HG02588 (cell line): ENCODE measurements around the gene DNAJC22.
"Not testable (repeated sequence)": the region's sequence is repeated elsewhere in the genome, so short reads cannot be mapped to it uniquely, and the experiment has no call there.

Source experiments
- ATAC-seq: cut with Tn5 transposase; IDR thresholded peaks from one replicate; pipeline ENCODE4 v1.9.1; 2021; ENCODE audit warnings: mild to moderate bottlenecking, moderate library complexity; ENCODE audit not compliant: unreplicated experiment

DNAJC22 gene

GRCh38 chr12:49367381-49368239 lies 20.9 kb downstream of the DNAJC22 start, which contains the start of gene SPATS2:
Gene SPATS2, plus strand, starts transcription at chr12:49367462. Its CDS starts 93,551 bp downstream, at chr12:49461013.
- ATAC-seq, result no peak

DNA sequence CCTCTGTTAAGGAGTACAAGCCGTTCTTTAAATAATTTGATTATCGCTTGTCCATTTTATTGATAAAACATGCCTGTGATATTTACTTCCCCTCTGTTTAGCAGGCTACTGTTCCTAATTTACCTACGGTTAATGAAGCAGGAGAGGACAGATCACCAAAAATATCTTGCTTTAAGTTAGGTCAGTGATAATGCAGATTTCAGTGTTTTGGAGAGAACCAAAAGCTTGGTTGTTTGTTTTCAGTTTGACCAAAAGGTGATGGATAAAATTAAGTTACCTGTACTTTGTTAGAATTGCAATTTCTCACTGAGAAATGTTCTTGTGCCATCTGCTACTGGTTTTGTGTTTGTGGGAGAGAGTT lies 21.5 kb downstream of the DNAJC22 start:
- ATAC-seq, result no peak

DNA sequence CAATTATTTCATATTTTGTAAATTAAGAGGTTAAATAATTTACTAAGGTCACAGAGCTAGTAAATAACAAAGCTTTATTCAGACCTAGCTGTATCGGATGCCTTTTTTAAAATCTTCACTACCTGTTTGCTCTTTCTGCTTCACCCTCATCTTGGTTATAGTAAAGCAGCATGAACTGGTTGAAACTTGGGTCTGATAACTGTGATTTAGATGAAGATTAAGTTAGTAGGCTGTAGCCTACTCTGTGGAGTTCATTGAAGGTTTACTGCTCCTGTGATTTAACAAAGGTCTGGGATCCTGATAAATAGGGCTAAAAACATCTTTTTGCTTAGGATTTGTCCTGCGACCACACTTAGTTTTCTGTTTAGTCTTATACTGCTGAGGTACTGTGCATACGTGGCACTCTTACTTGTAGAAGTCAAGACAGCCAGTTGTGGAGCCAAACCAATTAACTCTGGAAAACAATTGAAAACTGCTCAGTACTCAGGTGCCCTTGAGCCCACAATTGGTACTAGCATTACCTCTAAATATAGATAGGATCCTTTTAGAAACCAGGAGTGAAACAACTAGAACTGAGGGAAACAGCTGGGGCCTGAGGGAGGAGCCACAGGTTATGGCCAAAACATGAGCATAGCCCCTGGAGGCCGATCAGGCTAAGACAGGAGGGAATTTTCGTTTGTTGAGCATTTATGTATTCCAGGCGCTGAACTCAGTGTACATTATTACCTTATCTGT lies 22.9 kb downstream of the DNAJC22 start:
- ATAC-seq, result peak; percentile 46

- ATAC-seq, result no peak
Observed at GRCh38 chr12:49370539-49370938, 23.9 kb downstream of the DNAJC22 start.

DNA sequence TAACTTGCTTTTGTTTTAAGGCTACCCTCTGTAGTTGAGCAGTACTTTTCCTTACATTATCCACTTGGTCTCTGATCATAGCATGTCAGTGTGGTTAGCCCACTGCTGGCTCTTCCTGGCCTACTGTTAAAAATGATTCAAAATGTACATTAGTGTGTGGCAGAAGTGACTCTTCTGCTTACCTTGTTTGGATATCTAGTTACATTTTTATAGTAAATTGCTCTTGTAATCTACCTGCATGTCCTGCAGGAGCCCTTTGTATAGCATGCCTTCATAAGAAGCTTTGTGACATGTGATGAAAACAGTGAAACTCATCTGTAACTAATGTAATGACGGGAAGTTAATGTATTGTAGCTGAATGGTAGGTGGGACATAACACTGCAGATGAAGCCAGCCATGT lies 28.7 kb downstream of the DNAJC22 start:
- no peak for ATAC-seq

- no peak for ATAC-seq
Observed at GRCh38 chr12:49377386-49377785, 30.7 kb downstream of the DNAJC22 start.

DNA sequence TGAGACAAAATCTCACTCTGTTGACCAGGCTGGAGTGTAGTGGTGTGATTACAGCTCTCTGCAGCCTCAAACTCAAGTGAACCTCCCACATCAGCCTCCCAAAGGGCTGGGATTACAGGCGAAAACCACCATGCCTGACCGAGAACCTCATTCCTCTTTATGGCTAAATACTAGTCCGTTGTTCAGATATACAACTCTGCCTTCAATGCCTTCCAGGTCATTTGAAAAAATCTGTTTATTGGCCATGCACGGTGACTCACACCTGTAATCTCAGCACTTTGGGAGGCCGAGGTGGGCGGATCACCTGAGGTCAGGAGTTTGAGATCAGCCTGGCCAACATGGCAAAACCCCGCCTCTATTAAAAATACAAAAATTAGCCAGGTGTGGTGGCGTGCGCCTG lies 33.5 kb downstream of the DNAJC22 start:
- not testable (repeated sequence) for ATAC-seq

DNA sequence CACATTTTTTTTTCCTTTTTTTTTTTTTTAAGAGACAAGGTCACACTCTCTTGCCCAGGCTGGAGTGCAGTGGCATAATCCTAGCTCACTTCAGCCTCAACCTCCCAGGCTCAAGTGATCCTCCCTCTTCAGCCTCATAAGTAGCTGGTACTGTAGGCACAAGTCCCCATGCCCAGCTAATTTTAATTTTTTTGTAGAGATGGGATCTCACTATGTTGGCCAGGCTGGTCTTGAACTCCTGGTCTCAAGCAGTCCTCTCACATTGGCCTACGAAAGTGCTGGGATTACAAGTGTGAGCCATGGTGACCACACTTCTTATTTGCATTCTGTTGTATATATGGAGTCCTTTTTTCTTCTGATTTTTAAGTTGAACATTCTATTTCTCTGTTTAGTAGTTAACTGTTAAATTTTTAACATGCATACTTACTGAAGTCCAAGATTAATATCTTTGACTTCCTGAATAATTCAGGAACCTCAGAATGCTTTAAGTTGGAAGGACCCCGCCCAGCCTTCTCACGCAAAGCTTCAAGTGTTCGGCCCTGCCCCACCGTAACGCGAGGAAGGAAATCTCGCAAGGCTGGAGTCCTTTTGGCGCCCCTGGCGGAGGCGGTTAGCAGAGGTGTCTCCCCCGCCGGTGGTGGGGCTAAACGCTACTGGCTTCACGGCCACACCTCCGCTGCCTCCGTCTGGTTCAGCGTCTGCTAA lies 42.1 kb downstream of the DNAJC22 start:
- no peak for ATAC-seq

- ATAC-seq, result no peak
Observed at GRCh38 chr12:49389387-49389703, 42.7 kb downstream of the DNAJC22 start.

GRCh38 chr12:49397000-49397399 lies 50.3 kb downstream of the DNAJC22 start:
- no peak for ATAC-seq

DNA sequence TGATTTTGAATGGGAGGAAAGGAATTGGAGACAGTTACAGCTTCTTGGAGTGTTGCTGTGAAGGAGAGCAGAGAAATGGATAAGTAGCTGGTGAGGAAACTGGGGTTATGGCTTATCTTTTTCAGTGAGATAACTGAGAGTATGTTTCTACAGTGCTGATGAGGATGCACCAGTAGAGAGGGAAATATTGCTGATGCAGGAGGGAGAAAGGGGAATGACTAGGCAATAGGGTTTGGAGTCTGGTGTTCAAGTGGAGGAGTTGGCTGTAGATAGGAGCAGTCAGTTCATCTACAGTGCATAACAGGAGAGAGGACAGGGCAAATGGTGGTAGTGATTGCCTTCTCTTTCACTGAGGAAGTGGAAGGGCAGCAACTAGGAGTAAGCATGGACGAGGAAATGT lies 53.6 kb downstream of the DNAJC22 start:
- no peak for ATAC-seq
